Cardiac muscle cell (in vitro differentiated cells and primary cell): ENCODE measurements around the gene CHST8. TPM values are rescaled to one million over a fixed set of nuclear protein-coding genes. Genes with fewer than 3 reads are reported as not detected.

Source experiments
- DNase-seq, 2 donors: peaks; one replicate each; pipeline versions ENCODE4 v3.0.0 to v3.0.0-alpha.2; 2010 to 2017; ENCODE audit warnings: low read depth in 1 of 2, low spot score in 1 of 2
- H3K27ac ChIP-seq: fragments of 200-600 bp; sonication (generic); 2 replicates; pipeline ENCODE4 v1.5.1; 2016
- H3K27me3 ChIP-seq: fragments of 200-600 bp; sonication (generic); 2 replicates; pipeline ENCODE4 v1.6.0; 2016; ENCODE audit warnings: control low read depth
- H3K36me3 ChIP-seq: fragments of 200-600 bp; sonication (generic); 2 replicates; pipeline ENCODE4 v1.5.1; 2016; ENCODE audit warnings: control low read depth
- H3K4me1 ChIP-seq: fragments of 200-600 bp; sonication (generic); 2 replicates; pipeline ENCODE4 v1.8.1; 2017; ENCODE audit warnings: low read depth, mild to moderate bottlenecking, mixed run types
- H3K4me3 ChIP-seq: fragments of 200-600 bp; sonication (generic); 2 replicates; pipeline ENCODE4 v1.5.1; 2016; ENCODE audit warnings: mild to moderate bottlenecking
- H3K9me3 ChIP-seq: fragments of 200-600 bp; sonication (generic); 2 replicates; pipeline ENCODE4 v1.5.1; 2017; ENCODE audit warnings: low read depth, mild to moderate bottlenecking, control low read depth
- CTCF ChIP-seq: IDR thresholded peaks from 2 replicates; pipeline ENCODE4 v1.5.1; 2012; ENCODE audit warnings: low read depth, mild to moderate bottlenecking, low read length
- polyA plus RNA-seq: library from polyadenylated mRNA; unstranded; fragments of >200 nt; fragmentation: Nextera tagmentation; extraction: Ambion mirVana; gene quantifications from 2 replicates; pipeline ENCODE4 v1.2.1, GENCODE V29; 2016
- total RNA-seq: library from RNA; depleted of rRNA; stranded (reverse); fragments of >200 nt; gene quantifications from 2 replicates; pipeline ENCODE4 v1.2.3, GENCODE V29; 2016

CHST8 gene
- total and polyA plus RNA-seq, 2 experiments from 2014 or later = 0.84 to 0.89 TPM

GRCh38 chr19:33675501-33676124 lies 53.9 kb downstream of the CHST8 start:
- H3K27me3 ChIP-seq = no peaks in the 10 kb centered on the region
- DNase-seq = no peak
- no peak for TF ChIP-seq CTCF
- no peak overlapping the region for H3K27ac ChIP-seq
- H3K9me3 ChIP-seq = no peaks in the 10 kb centered on the region
- H3K36me3 ChIP-seq = no peaks in the 10 kb centered on the region
- H3K4me1 ChIP-seq = no peaks in the 10 kb centered on the region
- H3K4me3 ChIP-seq = no peak overlapping the region

GRCh38 chr19:33676999-33677665 lies 55.4 kb downstream of the CHST8 start:
- TF ChIP-seq CTCF = no peak
- Histone ChIP-seq H3K4me1 (no peaks in the 10 kb centered on the region), H3K36me3 (no peaks in the 10 kb centered on the region), H3K27ac (no peak overlapping the region), H3K27me3 (no peaks in the 10 kb centered on the region), H3K9me3 (no peaks in the 10 kb centered on the region), H3K4me3 (no peak overlapping the region)
- DNase-seq = no peak

- TF ChIP-seq CTCF = no peak
- Histone ChIP-seq H3K36me3 (no peaks in the 10 kb centered on the region), H3K4me1 (no peaks in the 10 kb centered on the region), H3K27ac (no peak overlapping the region), H3K27me3 (no peaks in the 10 kb centered on the region), H3K9me3 (no peaks in the 10 kb centered on the region), H3K4me3 (no peak overlapping the region)
- DNase-seq = peak in 1 of 2 donors; percentile 59
Observed at GRCh38 chr19:33677745-33678426, 56.1 kb downstream of the CHST8 start.

- Histone ChIP-seq H3K4me3 (no peak overlapping the region), H3K27me3 (no peaks in the 10 kb centered on the region), H3K9me3 (no peaks in the 10 kb centered on the region), H3K36me3 (no peaks in the 10 kb centered on the region), H3K27ac (no peak overlapping the region), H3K4me1 (no peaks in the 10 kb centered on the region)
- no peak for DNase-seq
- no peak for TF ChIP-seq CTCF
Observed at GRCh38 chr19:33678796-33679585, 57.2 kb downstream of the CHST8 start.

- Histone ChIP-seq H3K36me3 (no peaks in the 10 kb centered on the region), H3K4me3 (no peak overlapping the region), H3K4me1 (no peaks in the 10 kb centered on the region), H3K27me3 (peaks cover 2% of the 10 kb centered on the region), H3K27ac (no peak overlapping the region), H3K9me3 (no peaks in the 10 kb centered on the region)
- no peak for TF ChIP-seq CTCF
- DNase-seq = no peak
Observed at GRCh38 chr19:33679696-33680095, 57.9 kb downstream of the CHST8 start.
